ENCODE results near the gene GART. TPM values are rescaled to one million over a fixed set of nuclear protein-coding genes. Genes with fewer than 3 reads are reported as not detected.

The GART gene
- total and polyA plus RNA-seq, 2 of the 8 experiments (the other 6 are each of a cell fraction or from before 2014, with no cell fraction given): 23.1 to 231 TPM

GRCh38 chr21:33566514-33566913 lies 24.6 kb upstream of the GART start (continued):
- TF ChIP-seq RFX5 (IDR thresholded peaks at IDR 0.05; ENCODE audit: borderline replicate concordance, low read depth, low read length) (no peak), JUND (IDR thresholded peaks at IDR 0.05; ENCODE audit: low read length) (no peak), CEBPB (IDR thresholded peaks at IDR 0.05; ENCODE audit: low read depth, low read length) (no peak), EGR1 (IDR thresholded peaks at IDR 0.05; ENCODE audit: borderline replicate concordance, low read depth, low read length) (no peak), RNF2 (IDR thresholded peaks at IDR 0.05; ENCODE audit: borderline replicate concordance, low read depth, low read length, missing control alignments, poor library complexity, severe bottlenecking) (no peak), KDM4A (IDR thresholded peaks at IDR 0.05; ENCODE audit: low read depth, low read length, severe bottlenecking) (no peak), POLR2AphosphoS5 (IDR thresholded peaks at IDR 0.05; ENCODE audit: low read depth, low read length) (no peak), SP1 (IDR thresholded peaks at IDR 0.05; ENCODE audit: low read depth, low read length) (no peak), TEAD4 (IDR thresholded peaks at IDR 0.05; ENCODE audit: low read depth, low read length) (no peak)
